Left lung (tissue), 10 donors: ENCODE measurements around the gene DUSP7. TPM values are rescaled to one million over a fixed set of nuclear protein-coding genes. Genes with fewer than 3 reads are reported as not detected.

Experiments used
- ATAC-seq: fragments of 200-7000 bp; cut with Tn5 transposase; one replicate; pipeline ENCODE4 v1.9.1; 2020; ENCODE audit warnings: moderate library complexity
- DNase-seq, 4 donors: peaks; one replicate each; pipeline ENCODE4 v3.0.0-alpha.2; 2013 to 2020
- H3K27ac ChIP-seq, 2 donors: fragments of 200-600 bp; sonication (generic) in 1 of 2; one replicate each; pipeline versions ENCODE4 v1.5.0 to v1.8.0; 2020 to 2021
- H3K27me3 ChIP-seq, 2 donors: fragments of 200-600 bp; sonication (generic) in 1 of 2; one replicate each; pipeline versions ENCODE4 v1.5.0 to v1.8.0; 2020 to 2021
- H3K36me3 ChIP-seq, 2 donors: fragments of 200-600 bp; sonication (generic) in 1 of 2; one replicate each; pipeline versions ENCODE4 v1.5.0 to v1.8.0; 2020 to 2021
- H3K4me1 ChIP-seq, 2 donors: fragments of 200-600 bp; one replicate each; pipeline ENCODE4 v1.8.0; 2021
- H3K4me3 ChIP-seq, 2 donors: fragments of 200-600 bp; sonication (generic) in 1 of 2; one replicate each; pipeline versions ENCODE4 v1.5.0 to v1.8.0; 2020 to 2021; ENCODE audit warnings: mild to moderate bottlenecking in 1 of 2
- H3K9me3 ChIP-seq, 2 donors: fragments of 200-600 bp; sonication (generic) in 1 of 2; one replicate each; pipeline versions ENCODE4 v1.5.0 to v1.8.0; 2020 to 2021
- CTCF ChIP-seq, 2 donors: fragments of 200-600 bp; sonication (generic) in 1 of 2; IDR thresholded peaks; one replicate each; pipeline versions ENCODE4 v1.5.0 to v1.8.0; 2021; ENCODE audit warnings: antibody characterized with exemption in 2 of 2
- intact Hi-C, 2 donors: fragments of 100-400 bp; cut with DNase I; formaldehyde crosslinking; loops; one replicate each; pipeline versions ENCODE4 v1.11.2 to v1.14.2; 2022
- polyA plus RNA-seq, 6 donors: library from polyadenylated mRNA; unstranded; fragments of 120-200 nt; gene quantifications; one replicate each; pipeline ENCODE4 v1.2.1, GENCODE V29; 2013; ENCODE audit not compliant: insufficient read length in 6 of 6
- total RNA-seq, 2 donors: library from RNA; stranded (reverse); fragmentation: NEBNext Ultra II Directional; extraction: Animal tissue kit (Norgen Biotek cat#: 25700); gene quantifications; one replicate each; pipeline ENCODE4 v1.2.1, GENCODE V29; 2021
- donor health status: DM: no; HTN: yes; CAD: no.
- donor health status: DM: no; HTN: no; CAD: no.

DUSP7 gene
- total and polyA plus RNA-seq, 8 donors = 17.5 to 38.3 (median 21.1) TPM

GRCh38 chr3:52019352-52020080 is 36.9 kb downstream of the DUSP7 start:
- DNase-seq = peak in 1 of 4 donors; percentile 76
- Histone ChIP-seq H3K27me3 (no peaks in the 10 kb centered on the region), H3K9me3 (no peaks in the 10 kb centered on the region), H3K4me1 (peaks cover 0 to 10% of the 10 kb centered on the region in 2 donors), H3K4me3 (no peak overlapping the region), H3K27ac (no peak overlapping the region), H3K36me3 (no peaks in the 10 kb centered on the region)
- intact Hi-C loops = no loop called here
- no peak for TF ChIP-seq CTCF (IDR thresholded peaks at IDR 0.05)
- no peak for ATAC-seq

GRCh38 chr3:52018319-52019000 is 37.9 kb downstream of the DUSP7 start:
- peaks cover 0 to 10% of the 10 kb centered on the region in 2 donors for H3K4me1 ChIP-seq
- intact Hi-C loops = no loop called here
- no peaks in the 10 kb centered on the region for H3K9me3 ChIP-seq
- ATAC-seq = no peak
- no peak for TF ChIP-seq CTCF (IDR thresholded peaks at IDR 0.05)
- H3K36me3 ChIP-seq = no peaks in the 10 kb centered on the region
- H3K27me3 ChIP-seq = no peaks in the 10 kb centered on the region
- H3K27ac ChIP-seq = no peak overlapping the region
- DNase-seq = no peak
- no peak overlapping the region for H3K4me3 ChIP-seq

GRCh38 chr3:52017586-52017985 is 38.8 kb downstream of the DUSP7 start:
- intact Hi-C loops = no loop called here
- Histone ChIP-seq H3K4me3 (no peak overlapping the region), H3K4me1 (peaks cover 0 to 10% of the 10 kb centered on the region in 2 donors), H3K36me3 (no peaks in the 10 kb centered on the region), H3K9me3 (no peaks in the 10 kb centered on the region), H3K27ac (no peak overlapping the region), H3K27me3 (no peaks in the 10 kb centered on the region)
- no peak for TF ChIP-seq CTCF (IDR thresholded peaks at IDR 0.05)
- peak in 1 of 4 donors; percentile 53 for DNase-seq
- ATAC-seq = no peak

GRCh38 chr3:52015438-52016228 is 40.7 kb downstream of the DUSP7 start:
- intact Hi-C loops = no loop called here
- Histone ChIP-seq H3K9me3 (no peaks in the 10 kb centered on the region), H3K27ac (no peak overlapping the region), H3K4me3 (no peak overlapping the region), H3K27me3 (no peaks in the 10 kb centered on the region), H3K4me1 (no peaks in the 10 kb centered on the region), H3K36me3 (no peaks in the 10 kb centered on the region)
- ATAC-seq (no peak), DNase-seq (no peak)
- TF ChIP-seq CTCF (IDR thresholded peaks at IDR 0.05) = no peak

- DNase-seq = no peak
- no peaks in the 10 kb centered on the region for H3K27me3 ChIP-seq
- ATAC-seq = no peak
- no peak overlapping the region for H3K4me3 ChIP-seq
- H3K27ac ChIP-seq = no peak overlapping the region
- H3K4me1 ChIP-seq = no peaks in the 10 kb centered on the region
- no peak for TF ChIP-seq CTCF (IDR thresholded peaks at IDR 0.05)
- H3K36me3 ChIP-seq = no peaks in the 10 kb centered on the region
- H3K9me3 ChIP-seq = no peaks in the 10 kb centered on the region
- intact Hi-C loops = no loop called here
Observed at GRCh38 chr3:52014613-52015012, 41.8 kb downstream of the DUSP7 start.
